T47D (cell line): ENCODE results near the gene STK32C.
A peak's percentile ranks its signal among the peaks of the same experiment; 100 is the strongest.

Experiments
- DNase-seq, 2 experiments: peaks; one replicate each; pipeline versions ENCODE4 v3.0.0 to v3.0.0-alpha.2; 2011 to 2012; ENCODE audit warnings: low read depth in 1 of 2, low spot score in 1 of 2
- JUND ChIP-seq: IDR thresholded peaks from 2 replicates; pipeline ENCODE4 v1.6.1; 2012; ENCODE audit warnings: low read depth
- in situ Hi-C: cut with HindIII; loops from 2 replicates; pipeline ENCODE4 v1.10.0; 2016; ENCODE audit warnings: low sequenced_read_pairs, low pct_unique_long_range_greater_than_20kb

Gene STK32C

GRCh38 chr10:132309879-132310591, 2.3 kb upstream of the STK32C start:
- TF ChIP-seq JUND: no peak
- in situ Hi-C loops: no loop called here
- no peak for DNase-seq

GRCh38 chr10:132309471-132309865, 1.7 kb upstream of the STK32C start:
- no peak for TF ChIP-seq JUND
- in situ Hi-C loops: no loop called here
- no peak for DNase-seq

- in situ Hi-C loops: no loop called here
- TF ChIP-seq JUND: no peak
Measured at GRCh38 chr10:132308587-132309470, 1.1 kb upstream of the STK32C start.

GRCh38 chr10:132306864-132307751, 642 bp downstream of the STK32C start:
- DNase-seq: peak; percentile 68 to 84
- in situ Hi-C loops: no loop called here
- TF ChIP-seq JUND: no peak

More at GRCh38 chr10:132308587-132309470, 1.1 kb upstream of the STK32C start:
- DNase-seq: no peak

GRCh38 chr10:132306343-132306685, 1.4 kb downstream of the STK32C start:
- no peak for TF ChIP-seq JUND
- no peak for DNase-seq
- in situ Hi-C loops: no loop called here

GRCh38 chr10:132305654-132306342, 2.0 kb downstream of the STK32C start:
- in situ Hi-C loops: no loop called here
- TF ChIP-seq JUND: no peak
- DNase-seq: no peak

- in situ Hi-C loops: no loop called here
- no peak for TF ChIP-seq JUND
- no peak for DNase-seq
Measured at GRCh38 chr10:132304756-132305509, 2.8 kb downstream of the STK32C start.

- TF ChIP-seq JUND: no peak
- in situ Hi-C loops: no loop called here
- DNase-seq: no peak
Measured at GRCh38 chr10:132303361-132304115, 4.2 kb downstream of the STK32C start.

- in situ Hi-C loops: no loop called here
Measured at GRCh38 chr10:132302421-132303310, 5.1 kb downstream of the STK32C start.

More at GRCh38 chr10:132302421-132303310, 5.1 kb downstream of the STK32C start:
- no peak for TF ChIP-seq JUND
- no peak for DNase-seq
